ENCODE results near the gene EZH2. TPM values are rescaled to one million over a fixed set of nuclear protein-coding genes. Genes with fewer than 3 reads are reported as not detected.

Gene EZH2
- polyA plus RNA-seq, 4 donors: 31.4 to 48.5 (median 40.6) TPM

- no peak for DNase-seq (ENCODE audit: low read depth in 4 of 4, low spot score in 3 of 4)
These were observed 101.2 kb downstream of the EZH2 start for GRCh38 chr7:148782757-148783456.

DNA sequence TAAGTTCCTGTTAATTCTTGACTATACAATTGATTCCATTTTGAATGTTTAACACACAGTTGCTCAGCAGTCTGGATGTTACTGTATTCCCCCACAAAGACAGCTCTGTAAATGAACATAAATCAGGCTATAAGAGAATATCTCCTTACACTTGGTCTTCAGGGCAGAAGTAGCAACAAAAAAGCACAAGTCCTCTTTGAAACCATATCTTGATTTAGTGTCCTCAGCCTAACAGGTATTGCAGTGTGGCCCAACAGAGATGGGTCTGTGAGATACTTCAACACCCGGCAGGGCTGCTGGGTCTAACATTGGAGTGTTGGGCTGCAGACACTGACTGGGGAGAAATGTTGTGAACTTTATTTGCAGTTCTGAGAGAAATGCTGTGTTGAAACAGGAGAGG, 109.6 kb downstream of the EZH2 start:
- peak in 1 of 4 donors; percentile 25 for DNase-seq (ENCODE audit: low read depth in 4 of 4, low spot score in 3 of 4)

- DNase-seq (ENCODE audit: low read depth in 4 of 4, low spot score in 3 of 4): no peak
These were observed 110.8 kb downstream of the EZH2 start for GRCh38 chr7:148773334-148773733.

DNA sequence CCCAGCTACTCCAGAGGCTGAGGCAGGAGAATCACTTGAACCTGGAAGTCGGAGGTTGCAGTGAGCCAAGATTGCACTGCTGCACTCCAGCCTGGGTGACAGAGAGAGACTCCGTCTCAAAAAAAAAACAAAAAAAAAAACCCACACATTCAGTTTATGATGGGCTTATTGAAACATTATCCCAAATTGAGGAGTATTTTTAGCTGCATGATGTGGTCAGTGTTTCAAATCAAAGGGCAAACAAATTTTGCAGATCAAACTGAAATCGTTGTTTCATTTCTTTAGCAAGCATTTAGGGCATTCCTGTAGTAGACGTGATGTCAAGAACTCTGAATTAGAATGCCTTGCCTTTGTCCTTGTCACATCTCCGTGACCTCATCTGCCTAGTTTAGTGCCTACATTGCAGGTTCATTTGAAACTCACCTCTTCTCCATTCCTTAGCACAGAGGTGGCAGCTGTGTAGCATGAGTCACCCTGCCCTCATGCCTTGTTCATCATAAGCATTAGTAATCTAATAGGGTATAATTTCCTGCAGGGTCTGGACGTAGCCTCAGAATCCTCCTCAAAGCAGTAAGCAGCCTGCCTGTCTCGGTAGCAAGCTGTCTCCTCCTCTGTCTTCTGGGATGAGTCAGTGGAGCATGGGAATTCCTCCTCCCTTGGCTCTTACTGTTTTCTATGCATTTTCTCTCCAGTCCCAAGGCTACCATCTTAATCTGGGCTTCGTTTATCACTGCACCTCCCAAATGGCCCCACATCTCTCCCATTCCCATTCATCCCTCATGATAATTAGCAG, 111.6 kb downstream of the EZH2 start:
- no peak for DNase-seq (ENCODE audit: low read depth in 4 of 4, low spot score in 3 of 4)

DNA sequence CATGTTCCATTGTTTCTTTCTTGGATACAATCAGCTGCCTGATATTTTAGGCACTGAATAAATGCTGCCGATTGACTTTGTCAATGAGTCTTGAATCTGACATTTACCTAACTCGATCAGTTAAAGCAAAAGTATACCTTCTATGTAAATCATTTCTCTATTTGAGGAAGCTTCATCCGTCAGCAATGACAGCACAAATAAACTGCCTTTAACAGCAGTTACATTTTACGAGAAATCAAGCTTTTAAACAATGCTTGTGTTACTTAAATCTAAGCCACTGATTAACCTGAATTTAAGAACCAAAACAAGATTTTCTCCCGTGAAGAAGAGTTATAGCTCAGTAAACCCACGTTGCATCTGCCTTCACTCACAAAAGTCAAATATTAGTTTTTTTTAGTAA, 114.1 kb downstream of the EZH2 start:
- DNase-seq (ENCODE audit: low read depth in 4 of 4, low spot score in 3 of 4): no peak

GRCh38 chr7:148763622-148764021, 120.5 kb downstream of the EZH2 start:
- no peak for DNase-seq (ENCODE audit: low read depth in 4 of 4, low spot score in 3 of 4)

DNA sequence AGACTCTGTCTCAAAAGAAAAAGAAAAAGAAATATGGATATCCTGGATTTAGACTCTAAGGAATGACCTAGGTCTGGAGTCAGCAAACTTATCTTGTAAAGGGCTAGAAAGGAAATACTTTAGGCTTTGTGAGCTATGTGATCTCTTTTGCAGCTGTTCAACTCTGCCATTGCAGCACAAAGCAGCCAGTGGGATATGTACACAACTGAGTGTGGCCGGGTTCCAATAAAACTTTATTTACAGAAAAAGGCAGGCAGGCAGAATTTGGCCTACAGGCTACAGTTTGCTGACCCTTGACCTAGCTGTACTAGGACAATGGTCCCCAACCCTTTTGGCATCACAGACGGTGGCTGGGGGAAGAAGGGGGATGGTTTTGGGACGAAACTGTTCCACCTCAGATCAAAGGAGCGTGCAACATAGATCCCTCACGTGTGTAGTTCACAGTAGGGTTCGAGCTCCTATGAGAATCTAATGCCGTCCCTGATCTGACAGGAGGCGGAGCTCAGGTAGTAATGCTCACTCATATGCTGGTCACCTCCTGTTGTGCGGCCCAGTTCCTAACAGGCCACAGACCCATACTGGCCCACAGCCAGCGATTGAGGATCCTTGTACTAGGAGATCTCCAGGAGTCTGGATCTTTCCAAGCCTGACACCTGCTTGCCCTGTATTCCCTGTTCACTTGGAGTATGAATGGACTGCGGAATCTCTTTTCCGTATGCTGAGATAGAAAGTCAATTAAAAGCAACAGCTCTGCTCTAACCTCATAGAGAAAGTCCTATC, 122.4 kb downstream of the EZH2 start:
- no peak for DNase-seq (ENCODE audit: low read depth in 4 of 4, low spot score in 3 of 4)

Other genes with a start within 250 kb of the EZH2 start
- 10 to 100 TPM; 52.8 to 67.5 (median 61.0) TPM for gene CUL1, start 185.4 kb downstream of the EZH2 start, polyA plus RNA-seq (ENCODE audit: insufficient read length in 4 of 4)
- 100 to 1,000 TPM; 136 to 199 (median 184) TPM for gene PDIA4, start 144.2 kb upstream of the EZH2 start, polyA plus RNA-seq (ENCODE audit: insufficient read length in 4 of 4)
- 10 to 100 TPM in 2 of 4 donors, 1 to 10 TPM in 2; 7.3 to 11.1 (median 9.9) TPM for gene ZNF786, start 206.4 kb upstream of the EZH2 start, polyA plus RNA-seq (ENCODE audit: insufficient read length in 4 of 4)
- 1 to 10 TPM; 6.2 to 7.6 (median 7.0) TPM for gene ZNF425, start 242.0 kb upstream of the EZH2 start, polyA plus RNA-seq (ENCODE audit: insufficient read length in 4 of 4)